Neuron (in vitro differentiated cells): ENCODE measurements around the gene RPL32.

Experiments
- H2AFZ ChIP-seq: one replicate; pipeline ENCODE4 v1.6.1; 2013; ENCODE audit warnings: low read depth, mild to moderate bottlenecking, inconsistent platforms, low read length, moderate library complexity
- H3K27me3 ChIP-seq: one replicate; pipeline ENCODE4 v1.6.1; 2013; ENCODE audit warnings: low read length; ENCODE audit not compliant: insufficient read depth
- H3K36me3 ChIP-seq: one replicate; pipeline ENCODE4 v1.6.1; 2013; ENCODE audit warnings: low read length; ENCODE audit not compliant: insufficient read depth
- H3K4me1 ChIP-seq: one replicate; pipeline ENCODE4 v1.6.1; 2013; ENCODE audit warnings: low read length; ENCODE audit not compliant: insufficient read depth
- H3K4me3 ChIP-seq: 2 replicates; pipeline ENCODE4 v1.5.1; 2013; ENCODE audit warnings: mild to moderate bottlenecking, low read length, moderate library complexity
- H3K9me3 ChIP-seq: one replicate; pipeline ENCODE4 v1.6.1; 2013; ENCODE audit warnings: low read length

The RPL32 gene

DNA sequence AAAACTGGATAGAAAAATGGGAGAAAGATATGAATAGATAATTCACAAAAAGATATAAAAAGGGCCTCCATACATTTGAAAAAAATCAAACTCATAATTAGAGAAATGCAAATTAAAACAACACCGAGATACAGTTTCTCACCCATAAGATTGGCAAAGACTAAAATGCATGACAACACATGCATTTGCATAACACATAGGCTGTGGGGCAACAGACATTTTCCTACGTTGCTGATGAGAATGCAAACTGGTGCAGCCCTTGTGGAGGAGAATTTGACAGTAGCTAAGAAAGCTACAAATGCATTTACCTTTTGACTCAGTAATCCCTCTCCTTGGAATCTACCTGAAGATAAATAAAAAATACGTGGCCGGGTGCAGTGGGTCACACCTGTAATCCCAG is 56.3 kb downstream of the RPL32 start:
- Histone ChIP-seq H2AFZ (no peak overlapping the region), H3K36me3 (no peaks in the 10 kb centered on the region), H3K4me1 (peaks cover 10% of the 10 kb centered on the region), H3K27me3 (no peaks in the 10 kb centered on the region), H3K4me3 (no peak overlapping the region), H3K9me3 (peaks cover 2% of the 10 kb centered on the region)
